Measurements from ENCODE around the gene CWC27.

The CWC27 gene

GRCh38 chr5:64759960-64760660, 8.6 kb upstream of the CWC27 start:
- Histone ChIP-seq H3K27ac (ENCODE audit: low read length) (no peak overlapping the region), H3K4me3 (ENCODE audit: low read length in 2 of 2) (no peak overlapping the region), H3K27me3 (ENCODE audit: control insufficient read depth in 1 of 2, insufficient read depth in 2 of 2, low read length in 2 of 2) (no peaks in the 10 kb centered on the region), H3K9ac (ENCODE audit: low read length in 2 of 2) (no peak overlapping the region), H3K9me3 (ENCODE audit: control insufficient read depth in 2 of 2, low read length in 2 of 2) (no peaks in the 10 kb centered on the region), H3K36me3 (ENCODE audit: control insufficient read depth in 2 of 2, insufficient read depth in 2 of 2, low read length in 2 of 2) (peaks cover 0 to 5% of the 10 kb centered on the region in 2 donors), H3K4me1 (ENCODE audit: control insufficient read depth, insufficient read depth, low read length) (no peaks in the 10 kb centered on the region)

GRCh38 chr5:64763948-64764503, 4.7 kb upstream of the CWC27 start:
- peaks cover 9% of the 10 kb centered on the region for H3K4me1 ChIP-seq (ENCODE audit: control insufficient read depth, insufficient read depth, low read length)
- no peak overlapping the region for H3K4me3 ChIP-seq (ENCODE audit: low read length in 2 of 2)
- no peaks in the 10 kb centered on the region for H3K27me3 ChIP-seq (ENCODE audit: control insufficient read depth in 1 of 2, insufficient read depth in 2 of 2, low read length in 2 of 2)
- H3K36me3 ChIP-seq (ENCODE audit: control insufficient read depth in 2 of 2, insufficient read depth in 2 of 2, low read length in 2 of 2) = peaks cover 0 to 5% of the 10 kb centered on the region in 2 donors
- no peak overlapping the region for H3K27ac ChIP-seq (ENCODE audit: low read length)
- no peaks in the 10 kb centered on the region for H3K9me3 ChIP-seq (ENCODE audit: control insufficient read depth in 2 of 2, low read length in 2 of 2)
- H3K9ac ChIP-seq (ENCODE audit: low read length in 2 of 2) = no peak overlapping the region

GRCh38 chr5:64765804-64766504, 2.8 kb upstream of the CWC27 start:
- Histone ChIP-seq H3K27ac (ENCODE audit: low read length) (no peak overlapping the region), H3K4me3 (ENCODE audit: low read length in 2 of 2) (no peak overlapping the region), H3K9me3 (ENCODE audit: control insufficient read depth in 2 of 2, low read length in 2 of 2) (no peaks in the 10 kb centered on the region), H3K27me3 (ENCODE audit: control insufficient read depth in 1 of 2, insufficient read depth in 2 of 2, low read length in 2 of 2) (no peaks in the 10 kb centered on the region), H3K4me1 (ENCODE audit: control insufficient read depth, insufficient read depth, low read length) (peaks cover 15% of the 10 kb centered on the region), H3K36me3 (ENCODE audit: control insufficient read depth in 2 of 2, insufficient read depth in 2 of 2, low read length in 2 of 2) (peaks cover 0 to 5% of the 10 kb centered on the region in 2 donors), H3K9ac (ENCODE audit: low read length in 2 of 2) (no peak overlapping the region)

- Histone ChIP-seq H3K9me3 (ENCODE audit: control insufficient read depth in 2 of 2, low read length in 2 of 2) (no peaks in the 10 kb centered on the region), H3K27ac (ENCODE audit: low read length) (no peak overlapping the region), H3K27me3 (ENCODE audit: control insufficient read depth in 1 of 2, insufficient read depth in 2 of 2, low read length in 2 of 2) (no peaks in the 10 kb centered on the region), H3K4me1 (ENCODE audit: control insufficient read depth, insufficient read depth, low read length) (peaks cover 15% of the 10 kb centered on the region), H3K36me3 (ENCODE audit: control insufficient read depth in 2 of 2, insufficient read depth in 2 of 2, low read length in 2 of 2) (no peaks in the 10 kb centered on the region), H3K4me3 (ENCODE audit: low read length in 2 of 2) (peak overlapping the region; percentile 97 to 98), H3K9ac (ENCODE audit: low read length in 2 of 2) (peak overlapping the region; percentile 62 to 95)
Observed at GRCh38 chr5:64766941-64767340, 1.8 kb upstream of the CWC27 start.

GRCh38 chr5:64767959-64768357, 772 bp upstream of the CWC27 start:
- no peaks in the 10 kb centered on the region for H3K36me3 ChIP-seq (ENCODE audit: control insufficient read depth in 2 of 2, insufficient read depth in 2 of 2, low read length in 2 of 2)
- H3K9ac ChIP-seq (ENCODE audit: low read length in 2 of 2) = peak overlapping the region; percentile 95 to 96
- no peaks in the 10 kb centered on the region for H3K9me3 ChIP-seq (ENCODE audit: control insufficient read depth in 2 of 2, low read length in 2 of 2)
- peaks cover 15% of the 10 kb centered on the region for H3K4me1 ChIP-seq (ENCODE audit: control insufficient read depth, insufficient read depth, low read length)
- peak overlapping the region; percentile 97 to 98 for H3K4me3 ChIP-seq (ENCODE audit: low read length in 2 of 2)
- peak overlapping the region; percentile 82 for H3K27ac ChIP-seq (ENCODE audit: low read length)
- no peaks in the 10 kb centered on the region for H3K27me3 ChIP-seq (ENCODE audit: control insufficient read depth in 1 of 2, insufficient read depth in 2 of 2, low read length in 2 of 2)

- peak overlapping the region in 1 of 2 donors; percentile 95 for H3K9ac ChIP-seq (ENCODE audit: low read length in 2 of 2)
- H3K27me3 ChIP-seq (ENCODE audit: control insufficient read depth in 1 of 2, insufficient read depth in 2 of 2, low read length in 2 of 2) = no peaks in the 10 kb centered on the region
- peak overlapping the region; percentile 97 to 98 for H3K4me3 ChIP-seq (ENCODE audit: low read length in 2 of 2)
- H3K9me3 ChIP-seq (ENCODE audit: control insufficient read depth in 2 of 2, low read length in 2 of 2) = no peaks in the 10 kb centered on the region
- no peak overlapping the region for H3K27ac ChIP-seq (ENCODE audit: low read length)
- H3K4me1 ChIP-seq (ENCODE audit: control insufficient read depth, insufficient read depth, low read length) = peaks cover 15% of the 10 kb centered on the region
- no peaks in the 10 kb centered on the region for H3K36me3 ChIP-seq (ENCODE audit: control insufficient read depth in 2 of 2, insufficient read depth in 2 of 2, low read length in 2 of 2)
Observed at GRCh38 chr5:64769855-64770254, 1.1 kb downstream of the CWC27 start.

- no peaks in the 10 kb centered on the region for H3K27me3 ChIP-seq (ENCODE audit: control insufficient read depth in 1 of 2, insufficient read depth in 2 of 2, low read length in 2 of 2)
- no peak overlapping the region for H3K4me3 ChIP-seq (ENCODE audit: low read length in 2 of 2)
- no peaks in the 10 kb centered on the region for H3K36me3 ChIP-seq (ENCODE audit: control insufficient read depth in 2 of 2, insufficient read depth in 2 of 2, low read length in 2 of 2)
- no peaks in the 10 kb centered on the region for H3K9me3 ChIP-seq (ENCODE audit: control insufficient read depth in 2 of 2, low read length in 2 of 2)
- peaks cover 11% of the 10 kb centered on the region for H3K4me1 ChIP-seq (ENCODE audit: control insufficient read depth, insufficient read depth, low read length)
- no peak overlapping the region for H3K9ac ChIP-seq (ENCODE audit: low read length in 2 of 2)
- no peak overlapping the region for H3K27ac ChIP-seq (ENCODE audit: low read length)
Observed at GRCh38 chr5:64771736-64772135, 3.0 kb downstream of the CWC27 start.

- Histone ChIP-seq H3K9ac (ENCODE audit: low read length in 2 of 2) (no peak overlapping the region), H3K4me1 (ENCODE audit: control insufficient read depth, insufficient read depth, low read length) (peaks cover 6% of the 10 kb centered on the region), H3K4me3 (ENCODE audit: low read length in 2 of 2) (no peak overlapping the region), H3K27ac (ENCODE audit: low read length) (no peak overlapping the region), H3K36me3 (ENCODE audit: control insufficient read depth in 2 of 2, insufficient read depth in 2 of 2, low read length in 2 of 2) (no peaks in the 10 kb centered on the region), H3K27me3 (ENCODE audit: control insufficient read depth in 1 of 2, insufficient read depth in 2 of 2, low read length in 2 of 2) (no peaks in the 10 kb centered on the region), H3K9me3 (ENCODE audit: control insufficient read depth in 2 of 2, low read length in 2 of 2) (no peaks in the 10 kb centered on the region)
Observed at GRCh38 chr5:64773533-64773932, 4.8 kb downstream of the CWC27 start.

- H3K4me1 ChIP-seq (ENCODE audit: control insufficient read depth, insufficient read depth, low read length) = no peaks in the 10 kb centered on the region
- H3K27me3 ChIP-seq (ENCODE audit: control insufficient read depth in 1 of 2, insufficient read depth in 2 of 2, low read length in 2 of 2) = no peaks in the 10 kb centered on the region
- H3K9me3 ChIP-seq (ENCODE audit: control insufficient read depth in 2 of 2, low read length in 2 of 2) = no peaks in the 10 kb centered on the region
- no peak overlapping the region for H3K9ac ChIP-seq (ENCODE audit: low read length in 2 of 2)
- H3K27ac ChIP-seq (ENCODE audit: low read length) = no peak overlapping the region
- no peak overlapping the region for H3K4me3 ChIP-seq (ENCODE audit: low read length in 2 of 2)
- no peaks in the 10 kb centered on the region for H3K36me3 ChIP-seq (ENCODE audit: control insufficient read depth in 2 of 2, insufficient read depth in 2 of 2, low read length in 2 of 2)
Observed at GRCh38 chr5:64775291-64775690, 6.6 kb downstream of the CWC27 start.

- Histone ChIP-seq H3K27me3 (ENCODE audit: control insufficient read depth in 1 of 2, insufficient read depth in 2 of 2, low read length in 2 of 2) (no peaks in the 10 kb centered on the region), H3K4me3 (ENCODE audit: low read length in 2 of 2) (no peak overlapping the region), H3K9ac (ENCODE audit: low read length in 2 of 2) (no peak overlapping the region), H3K4me1 (ENCODE audit: control insufficient read depth, insufficient read depth, low read length) (no peaks in the 10 kb centered on the region), H3K27ac (ENCODE audit: low read length) (no peak overlapping the region), H3K9me3 (ENCODE audit: control insufficient read depth in 2 of 2, low read length in 2 of 2) (no peaks in the 10 kb centered on the region), H3K36me3 (ENCODE audit: control insufficient read depth in 2 of 2, insufficient read depth in 2 of 2, low read length in 2 of 2) (no peaks in the 10 kb centered on the region)
Observed at GRCh38 chr5:64784451-64785025, 15.8 kb downstream of the CWC27 start.

All from stomach smooth muscle (tissue), 2 donors.